Endometrial microvascular endothelial cells (primary cell): Measurements from ENCODE around the gene ZSCAN22. TPM values are rescaled to one million over a fixed set of nuclear protein-coding genes. Genes with fewer than 3 reads are reported as not detected.
"Not testable (repeated sequence)": the region's sequence is repeated elsewhere in the genome, so short reads cannot be mapped to it uniquely, and the experiment has no call there.

Experiments
- in situ Hi-C: cut with HindIII; loops from 2 replicates; pipeline ENCODE4 v1.10.0; 2017; ENCODE audit warnings: low sequenced_read_pairs, low pct_unique_long_range_greater_than_20kb; ENCODE audit errors: inconsistent ontology term
- total RNA-seq: library from RNA; depleted of rRNA; stranded (reverse); fragments of >200 nt; gene quantifications from one replicate; pipeline ENCODE4 v1.2.3, GENCODE V29; 2015; ENCODE audit errors: inconsistent ontology term

The ZSCAN22 gene
- total RNA-seq, 1 donor from 2014 or later = 1.3 TPM

GRCh38 chr19:58311345-58311865 lies 15.4 kb upstream of the ZSCAN22 start:
- in situ Hi-C loops = no loop called here

DNA sequence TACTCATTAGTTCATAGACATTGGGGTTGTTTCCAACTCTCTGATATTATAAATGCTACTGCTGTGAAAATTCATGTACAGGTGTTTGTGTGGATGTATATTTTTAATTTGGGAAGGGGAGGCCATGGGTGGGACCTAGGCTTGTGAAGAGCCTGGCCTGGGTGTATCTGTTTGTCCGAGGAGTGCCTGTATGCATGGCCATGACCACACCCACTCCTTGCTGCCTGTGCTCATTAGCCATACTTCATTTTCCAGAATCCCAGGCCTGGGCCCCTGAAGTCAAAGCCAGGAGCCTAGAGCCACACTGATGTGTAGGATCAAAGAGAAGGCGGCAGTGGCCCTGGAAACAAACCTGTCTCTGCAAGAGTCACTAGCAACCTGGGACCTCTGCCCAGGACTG lies 11.2 kb upstream of the ZSCAN22 start:
- in situ Hi-C loops = no loop called here

GRCh38 chr19:58317476-58318072 lies 9.2 kb upstream of the ZSCAN22 start:
- in situ Hi-C loops = no loop called here

- in situ Hi-C loops = no loop called here
Measured at GRCh38 chr19:58318297-58318696, 8.5 kb upstream of the ZSCAN22 start.

DNA sequence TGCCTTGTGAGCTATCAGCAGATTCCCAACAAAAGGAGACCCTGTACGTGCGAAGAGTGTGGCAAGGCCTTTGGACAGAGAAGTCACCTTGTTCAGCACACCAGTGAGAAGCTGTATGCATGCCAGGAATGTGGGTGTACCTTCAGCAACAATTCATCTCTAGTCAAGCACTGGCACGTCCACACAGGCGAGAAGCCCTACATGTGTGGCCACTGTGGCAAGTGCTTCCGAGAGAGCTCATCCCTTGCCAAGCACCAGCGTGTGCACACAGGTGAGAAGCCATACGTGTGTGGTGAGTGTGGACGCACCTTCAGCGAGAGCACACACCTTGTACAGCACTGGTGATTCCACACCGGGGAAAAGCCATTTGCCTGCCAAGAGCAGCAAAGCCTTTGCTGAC lies 7.6 kb upstream of the ZSCAN22 start:
- in situ Hi-C loops = no loop called here

GRCh38 chr19:58325311-58326022 lies 1.3 kb upstream of the ZSCAN22 start:
- in situ Hi-C loops = no loop called here

DNA sequence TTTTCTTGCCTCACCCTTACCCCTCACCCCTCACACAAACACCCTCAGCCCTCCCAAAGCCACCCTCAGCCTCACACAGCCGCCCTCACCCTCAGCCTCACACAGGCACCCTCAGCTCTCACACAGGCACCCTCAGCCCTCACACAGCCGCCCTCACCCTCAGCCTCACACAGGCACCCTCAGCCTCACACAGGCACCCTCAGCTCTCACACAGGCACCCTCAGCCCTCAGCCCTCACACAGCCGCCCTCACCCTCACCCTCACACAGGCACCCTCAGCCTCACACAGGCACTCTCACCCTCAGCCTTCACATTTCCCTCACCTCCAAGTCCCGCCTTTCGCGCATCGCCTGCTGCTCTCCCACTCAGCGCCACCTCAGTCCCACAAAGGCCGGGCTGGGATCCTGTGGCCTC lies 287 bp upstream of the ZSCAN22 start:
- in situ Hi-C loops = no loop called here

GRCh38 chr19:58328999-58329398 lies 2.2 kb downstream of the ZSCAN22 start:
- in situ Hi-C loops = no loop called here

DNA sequence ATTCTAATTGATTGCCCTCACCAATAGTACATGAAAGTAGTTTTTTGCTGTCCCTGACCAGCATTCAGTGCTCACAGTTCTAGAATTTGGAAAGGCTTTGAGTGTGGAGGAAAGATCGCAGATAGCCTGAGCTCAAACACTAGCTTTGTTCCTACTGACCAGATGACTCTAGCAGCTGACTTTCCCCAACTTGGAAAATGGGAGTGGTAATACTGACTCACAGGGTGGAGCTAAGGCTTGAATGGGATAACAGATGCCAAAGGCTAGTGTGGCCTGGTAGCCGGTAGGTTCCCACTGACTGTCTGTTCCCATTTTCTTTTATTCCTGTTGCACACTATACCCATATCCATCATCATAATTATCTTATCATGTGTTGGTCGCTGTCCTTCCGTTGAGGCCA lies 3.7 kb downstream of the ZSCAN22 start:
- in situ Hi-C loops = no loop called here

DNA sequence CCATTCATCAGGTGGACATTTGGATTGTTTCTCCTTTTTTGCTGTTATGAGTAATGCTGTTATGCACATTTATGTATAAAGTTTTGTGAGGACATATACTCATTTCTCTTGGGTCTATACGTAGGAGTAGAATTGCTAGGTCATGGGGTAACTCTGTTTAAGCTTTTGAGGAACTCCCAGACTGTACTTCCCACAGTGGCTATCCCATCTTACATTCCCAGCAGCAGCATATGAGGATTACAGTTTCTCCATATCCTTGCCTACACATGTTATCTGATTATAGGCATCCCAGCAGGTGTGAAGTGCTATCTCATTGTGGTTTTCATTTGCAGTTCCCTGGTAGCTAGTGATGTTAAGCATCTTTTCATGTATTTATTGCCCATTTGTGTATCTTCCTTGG lies 5.9 kb downstream of the ZSCAN22 start:
- in situ Hi-C loops = no loop called here

DNA sequence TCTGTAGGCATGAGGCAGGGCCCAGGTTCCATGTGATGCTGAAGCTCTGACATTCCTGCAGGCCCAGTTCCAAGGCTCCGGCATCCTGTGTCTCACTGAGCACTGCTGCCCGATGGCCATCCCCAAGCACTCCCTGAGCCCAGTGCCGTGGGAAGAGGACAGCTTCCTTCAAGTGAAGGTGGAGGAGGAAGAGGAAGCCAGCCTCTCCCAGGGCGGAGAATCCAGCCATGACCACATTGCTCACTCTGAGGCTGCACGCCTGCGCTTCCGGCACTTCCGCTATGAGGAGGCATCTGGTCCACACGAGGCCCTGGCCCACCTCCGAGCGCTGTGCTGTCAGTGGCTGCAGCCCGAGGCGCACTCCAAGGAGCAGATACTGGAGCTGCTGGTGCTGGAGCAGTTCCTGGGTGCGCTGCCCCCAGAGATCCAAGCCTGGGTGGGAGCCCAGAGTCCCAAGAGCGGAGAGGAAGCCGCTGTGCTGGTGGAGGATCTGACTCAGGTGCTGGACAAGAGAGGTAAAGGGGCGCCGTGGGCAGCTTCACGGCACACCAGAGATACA lies 8.0 kb downstream of the ZSCAN22 start:
- in situ Hi-C loops = no loop called here

GRCh38 chr19:58335630-58336029 lies 8.8 kb downstream of the ZSCAN22 start:
- in situ Hi-C loops = no loop called here

DNA sequence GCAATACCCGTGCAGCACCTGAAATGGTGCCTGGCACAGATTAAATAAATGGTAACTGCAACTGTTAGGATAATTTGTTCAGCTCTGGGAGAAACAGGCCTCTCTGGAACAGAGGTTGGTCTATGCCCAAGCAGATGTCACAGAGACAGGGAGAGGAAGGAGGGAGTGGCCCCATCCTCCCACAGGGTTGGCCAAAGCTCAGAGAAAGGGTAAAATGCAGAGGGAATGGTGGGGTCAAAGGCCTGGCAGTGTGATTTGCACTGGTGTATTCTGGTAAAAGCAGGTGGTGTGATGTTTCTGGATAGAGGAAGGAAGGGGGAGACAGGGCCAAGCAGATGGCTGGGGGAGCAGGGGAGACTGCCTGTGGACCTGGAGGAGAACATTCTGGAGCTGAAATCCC lies 9.4 kb downstream of the ZSCAN22 start:
- in situ Hi-C loops = no loop called here

DNA sequence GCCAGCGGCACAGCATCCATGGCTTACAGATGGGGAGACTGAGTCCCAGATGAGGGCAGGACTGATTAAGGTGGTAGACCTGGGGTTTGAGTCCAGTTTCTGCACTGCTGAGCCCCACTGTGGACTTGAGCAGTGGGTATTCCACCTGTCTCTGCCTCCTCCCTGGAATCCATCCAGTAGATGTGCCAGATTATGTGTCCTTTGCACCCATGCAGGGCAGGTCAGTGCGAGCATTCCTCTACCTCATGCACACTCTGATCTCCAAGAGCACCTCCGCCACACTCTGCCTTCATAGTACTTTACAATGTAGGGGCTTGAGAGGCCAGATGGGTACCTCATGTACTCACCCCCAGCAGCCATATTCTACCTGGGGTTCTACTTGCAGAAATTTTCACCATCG lies 10.0 kb downstream of the ZSCAN22 start:
- in situ Hi-C loops = no loop called here

DNA sequence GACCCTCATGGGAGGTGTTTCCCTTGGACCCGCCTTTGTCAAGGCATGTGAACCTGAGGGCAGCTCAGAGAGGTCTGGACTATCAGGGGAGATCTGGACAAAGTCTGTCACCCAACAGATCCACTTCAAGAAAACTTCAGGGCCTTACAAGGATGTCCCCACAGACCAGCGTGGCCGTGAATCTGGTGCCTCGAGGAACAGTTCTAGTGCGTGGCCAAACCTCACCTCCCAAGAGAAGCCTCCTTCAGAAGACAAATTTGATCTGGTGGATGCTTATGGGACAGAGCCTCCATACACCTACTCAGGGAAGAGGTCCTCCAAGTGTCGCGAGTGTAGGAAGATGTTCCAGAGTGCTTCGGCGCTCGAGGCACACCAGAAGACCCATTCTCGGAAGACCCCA lies 11.5 kb downstream of the ZSCAN22 start:
- in situ Hi-C loops = no loop called here

- in situ Hi-C loops = no loop called here
Measured at GRCh38 chr19:58338825-58339558, 12.2 kb downstream of the ZSCAN22 start.

- in situ Hi-C loops = no loop called here
Measured at GRCh38 chr19:58345558-58345957, 18.8 kb downstream of the ZSCAN22 start.

- in situ Hi-C loops = no loop called here
Measured at GRCh38 chr19:58346961-58347929, 20.5 kb downstream of the ZSCAN22 start.

GRCh38 chr19:58348080-58348479 lies 21.3 kb downstream of the ZSCAN22 start:
- in situ Hi-C loops = not testable (repeated sequence)
